GM19240 (cell line): ENCODE data around the gene SMPD4.
"Not testable (repeated sequence)": the region's sequence is repeated elsewhere in the genome, so short reads cannot be mapped to it uniquely, and the experiment has no call there.

ENCODE experiments used
- DNase-seq: peaks from one replicate; pipeline ENCODE4 v3.0.0; 2011; ENCODE audit warnings: low spot score; ENCODE audit not compliant: insufficient read length

Gene SMPD4

DNA sequence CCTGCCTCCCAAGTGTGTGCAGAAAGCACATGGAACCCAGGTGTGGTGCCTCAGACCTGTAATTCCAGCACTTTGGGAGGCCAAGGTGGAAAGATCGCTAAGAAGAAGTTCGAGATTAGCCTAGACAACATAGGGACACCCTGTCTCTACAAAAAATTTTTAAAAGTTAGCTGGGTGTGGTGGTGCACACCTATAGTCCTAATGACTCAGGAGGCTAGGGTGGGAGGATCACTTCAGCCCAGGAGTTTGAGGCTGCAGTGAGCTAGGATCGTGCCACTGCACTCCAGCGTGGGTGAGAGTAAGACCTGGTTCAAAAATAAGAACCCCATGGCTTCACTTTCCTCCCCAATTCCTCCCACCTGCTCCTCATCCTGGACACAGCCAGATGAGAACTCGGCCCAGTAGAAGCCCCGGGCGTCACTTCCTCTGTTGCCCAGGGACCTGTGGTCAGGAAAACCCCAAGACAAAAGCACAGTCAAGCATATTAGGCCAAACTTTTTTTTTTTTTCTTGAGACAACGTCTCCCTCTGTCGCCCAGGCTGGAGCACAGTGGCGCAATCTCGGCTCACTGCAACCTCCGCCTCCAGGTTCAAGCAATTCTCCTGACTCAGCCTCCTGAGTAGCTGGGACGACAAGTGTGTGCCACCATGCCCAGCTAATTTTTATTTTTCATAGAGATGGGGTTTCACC is 23.4 kb downstream of the SMPD4 start:
- DNase-seq, result not testable (repeated sequence)

DNA sequence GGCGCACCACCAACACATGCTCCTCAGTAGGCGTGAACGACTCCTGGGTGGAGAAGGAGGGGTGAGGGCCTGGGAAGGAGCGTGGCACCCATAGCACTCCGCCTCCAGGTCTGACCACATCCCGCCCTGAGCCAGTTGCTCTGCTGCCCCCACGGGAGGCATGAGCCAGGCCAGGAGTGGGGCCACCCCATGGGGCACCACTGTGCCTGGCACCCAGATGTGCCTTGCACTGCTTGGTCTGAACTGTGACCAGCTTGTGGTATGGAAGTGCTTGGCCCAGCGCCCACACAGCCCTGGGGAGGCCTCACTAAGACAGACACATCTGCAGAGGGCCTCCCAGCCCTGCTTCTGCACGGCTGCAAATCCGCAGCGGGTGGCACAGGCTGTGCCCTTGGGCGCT is 24.0 kb downstream of the SMPD4 start:
- DNase-seq, result not testable (repeated sequence)

DNA sequence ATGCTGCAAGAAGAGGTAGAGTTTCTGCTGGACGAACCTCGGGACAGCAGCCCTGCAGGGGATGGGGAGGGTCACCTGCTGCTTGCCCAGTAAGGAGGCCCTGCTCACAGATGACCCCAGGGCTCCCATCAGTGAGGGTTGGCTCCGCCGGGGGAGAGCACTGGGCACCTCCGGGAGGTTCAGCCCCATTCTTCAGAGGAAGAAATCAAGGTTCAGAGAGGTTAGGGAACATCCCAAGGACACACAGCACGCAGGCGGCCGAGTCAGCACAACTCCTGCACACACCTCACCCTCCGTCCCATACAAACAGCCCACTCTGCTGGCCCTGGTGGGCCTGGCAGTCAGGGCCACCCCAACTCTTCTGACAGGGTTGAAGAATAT is 24.8 kb downstream of the SMPD4 start:
- no peak for DNase-seq

DNA sequence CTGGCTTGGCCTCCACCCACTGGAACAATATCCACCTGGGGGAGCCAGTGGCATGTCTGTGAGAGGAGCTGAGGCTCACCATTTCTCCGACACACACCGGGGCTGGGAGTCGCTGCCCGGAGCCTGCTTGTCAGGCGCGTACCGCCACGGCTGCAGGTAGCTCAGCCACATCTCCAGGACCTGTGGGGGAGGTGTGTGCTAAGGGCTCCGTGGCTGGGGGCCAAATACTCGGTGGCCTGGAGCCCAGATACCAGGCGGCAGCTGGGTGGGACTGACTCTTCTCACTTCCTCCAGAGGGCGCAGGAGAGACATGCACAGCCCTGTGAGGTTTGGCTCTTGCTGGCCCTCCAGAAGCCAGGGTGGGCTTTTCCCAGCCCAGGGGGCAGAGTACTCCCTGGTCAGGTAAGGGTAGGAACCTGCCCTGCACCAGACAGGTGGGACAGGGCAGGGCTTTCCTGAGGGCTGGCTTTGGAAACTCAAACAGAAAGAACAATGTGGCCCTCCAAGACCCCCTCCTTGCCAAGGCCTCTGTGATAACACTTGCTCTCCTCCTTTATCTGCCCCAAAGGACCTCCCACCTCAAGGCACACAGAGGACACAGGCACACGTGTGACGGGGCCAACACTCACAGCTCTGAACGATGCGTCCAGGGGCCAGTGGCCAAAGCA is 25.3 kb downstream of the SMPD4 start:
- DNase-seq, result not testable (repeated sequence)

DNA sequence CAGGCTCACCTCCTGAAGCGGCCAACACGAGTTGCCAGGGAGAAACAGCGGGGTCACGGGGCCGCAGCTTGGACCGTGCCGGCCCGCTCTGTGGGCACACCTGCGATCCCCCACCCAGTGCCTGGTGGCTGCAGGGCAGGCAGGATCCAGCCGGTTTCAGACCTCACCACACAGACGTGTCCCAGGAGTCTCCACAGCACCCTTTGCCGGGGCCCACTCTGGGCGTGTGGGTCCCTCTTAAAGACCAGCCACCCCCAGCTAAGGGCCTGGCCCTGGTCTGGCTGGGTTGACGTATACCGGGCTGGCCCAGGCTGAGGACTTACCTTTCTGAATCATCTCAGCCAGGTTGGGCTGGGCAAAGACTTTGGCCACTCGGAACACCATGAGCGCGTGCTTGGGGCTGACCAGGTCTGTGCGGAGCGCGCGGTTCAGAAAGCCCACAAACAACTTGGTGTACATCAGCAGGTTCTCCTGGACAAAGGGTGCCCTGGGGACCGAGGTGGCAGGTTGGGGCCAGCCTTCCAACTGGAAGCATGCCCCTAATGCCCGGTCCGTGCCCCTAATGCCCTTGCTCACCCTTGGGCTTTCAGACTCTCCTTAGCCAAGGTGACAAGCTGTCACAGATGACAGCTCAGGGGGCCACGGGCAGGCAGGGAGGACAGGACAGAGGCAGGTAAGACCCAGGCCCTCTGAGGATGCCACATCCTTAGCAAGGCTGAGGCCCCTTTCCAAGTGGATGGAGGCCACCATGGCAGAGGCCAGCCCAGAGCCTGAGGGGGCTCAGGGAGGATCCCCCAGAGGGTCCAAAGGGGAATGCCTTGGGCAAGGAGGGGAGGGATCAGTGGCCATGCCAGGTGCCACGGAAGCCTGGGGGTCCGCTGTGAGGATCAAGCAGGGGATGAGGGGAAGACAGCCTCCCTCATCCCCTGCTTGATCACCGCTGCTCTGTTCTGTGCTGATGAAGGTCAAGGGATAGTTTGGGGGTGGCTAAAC is 26.3 kb downstream of the SMPD4 start:
- DNase-seq, result no peak

DNA sequence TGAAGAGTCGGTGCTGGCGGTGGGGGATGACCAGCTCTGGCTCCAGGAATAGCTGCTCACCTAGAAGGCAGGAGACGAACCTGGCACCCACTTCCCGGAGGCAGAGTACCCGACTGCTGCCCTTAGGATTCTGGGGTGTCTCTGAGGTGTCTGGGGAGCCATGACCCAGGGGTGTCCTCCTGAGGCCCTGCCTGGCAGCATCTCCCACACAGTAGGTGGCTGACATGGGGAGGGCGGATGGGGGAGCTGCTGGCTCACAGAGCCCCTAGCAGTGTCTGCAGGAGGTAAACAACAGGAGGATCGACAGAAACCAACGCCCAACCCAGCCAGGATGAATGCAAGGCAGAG is 27.0 kb downstream of the SMPD4 start:
- DNase-seq, result not testable (repeated sequence)

DNA sequence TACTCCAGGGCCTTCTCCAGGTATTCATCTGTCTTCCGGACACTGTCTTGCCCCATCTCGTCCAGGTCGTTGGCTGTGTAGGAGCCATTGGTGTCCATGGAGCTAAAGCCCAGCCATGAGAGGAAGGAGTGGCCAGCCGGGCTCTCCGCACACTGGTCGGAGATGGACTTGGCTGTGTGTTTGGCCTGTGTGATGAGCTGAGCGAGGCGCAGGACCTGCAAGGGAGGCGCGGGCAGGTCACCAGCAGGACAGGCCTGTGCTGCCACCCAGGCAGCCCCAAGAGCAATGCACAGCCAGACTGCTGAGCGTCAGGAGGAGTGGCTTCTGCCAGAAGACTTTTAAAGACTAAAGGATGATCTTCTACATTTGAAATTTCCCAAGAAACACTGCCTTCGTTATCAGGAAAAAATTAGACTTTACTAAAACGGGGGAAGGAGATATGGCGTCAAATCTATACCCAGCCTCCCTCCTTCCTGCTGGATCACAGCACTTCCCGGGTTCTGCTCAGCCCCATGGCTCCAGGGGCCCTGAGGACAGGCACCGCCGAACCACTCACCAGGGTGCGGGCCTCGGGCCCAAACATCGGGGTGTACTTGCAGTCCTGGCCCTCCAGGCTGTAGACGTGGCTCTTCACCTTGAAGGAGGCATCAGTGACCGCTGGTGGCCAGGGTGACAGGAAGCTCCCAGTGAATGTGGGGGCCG is 27.5 kb downstream of the SMPD4 start:
- DNase-seq, result not testable (repeated sequence)

DNA sequence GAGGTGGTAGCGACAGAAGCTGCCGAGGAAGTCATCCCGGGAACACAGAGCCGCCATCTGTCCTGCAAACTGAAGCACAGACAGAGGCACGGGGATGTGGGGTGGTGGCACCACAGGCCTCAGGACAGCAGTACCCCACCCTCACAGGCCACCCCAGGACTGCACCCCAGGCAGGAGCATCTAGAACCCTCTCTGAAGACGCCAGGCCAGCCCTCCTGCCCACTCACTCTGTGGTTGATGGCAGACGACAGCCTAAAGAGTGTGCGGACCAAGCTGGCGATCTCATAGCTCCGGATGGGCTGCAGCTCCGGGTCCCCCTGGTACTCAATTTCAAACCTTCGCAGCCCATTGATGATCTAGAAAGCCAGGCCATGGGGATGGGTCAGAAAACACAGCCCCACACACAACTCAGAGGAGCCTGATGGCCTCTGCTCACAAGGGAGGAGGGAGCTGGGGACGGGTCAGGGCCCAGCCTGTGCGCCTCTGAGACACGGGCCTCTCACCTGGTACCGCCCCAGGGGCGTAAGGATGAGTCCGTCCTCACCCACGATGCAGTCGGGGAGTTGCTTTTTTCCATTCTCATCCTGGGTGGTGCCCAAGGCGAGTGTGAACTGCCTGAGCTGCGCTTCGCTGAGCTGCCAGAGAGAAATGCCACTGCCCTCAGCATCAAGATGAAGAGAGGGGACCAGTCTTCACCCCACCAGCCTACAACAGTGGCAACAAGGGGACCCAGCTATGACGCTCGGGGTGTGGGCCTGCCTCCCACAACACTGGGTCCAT is 28.4 kb downstream of the SMPD4 start:
- DNase-seq, result no peak

DNA sequence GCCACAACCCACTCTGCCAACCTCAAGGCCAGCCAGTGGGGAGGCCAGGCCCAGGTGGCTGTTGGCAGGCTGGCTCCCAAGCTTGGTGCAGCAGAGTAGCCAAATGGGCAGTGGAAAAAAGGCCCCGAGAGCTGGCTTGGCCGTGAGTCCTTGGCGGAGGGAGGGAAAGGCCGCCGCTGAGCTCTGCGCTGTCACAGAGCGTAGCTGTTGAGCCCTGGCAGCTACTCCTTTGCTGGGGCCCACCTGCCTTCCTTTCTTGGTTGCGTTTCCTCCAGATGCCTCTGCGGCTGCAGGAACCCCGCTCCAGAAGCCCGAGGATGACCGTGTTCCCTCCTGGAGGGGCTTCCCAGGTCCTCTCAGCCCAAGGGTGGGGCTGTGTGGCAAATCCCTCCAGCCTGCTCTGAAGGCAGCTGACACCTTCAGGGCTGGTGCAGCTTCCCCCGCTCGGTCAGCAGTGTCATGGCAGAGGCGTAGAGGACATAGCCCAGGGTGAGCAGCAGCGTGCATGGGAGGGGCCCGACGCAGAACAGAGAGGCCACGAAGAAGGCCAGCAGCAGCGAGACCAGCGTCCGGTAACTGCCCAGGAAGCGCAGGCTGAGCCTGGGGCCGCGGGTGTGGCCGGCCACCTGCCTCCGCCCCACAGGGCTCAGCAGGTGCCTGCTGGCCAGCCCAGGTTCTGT is 29.1 kb downstream of the SMPD4 start:
- DNase-seq, result not testable (repeated sequence)

DNA sequence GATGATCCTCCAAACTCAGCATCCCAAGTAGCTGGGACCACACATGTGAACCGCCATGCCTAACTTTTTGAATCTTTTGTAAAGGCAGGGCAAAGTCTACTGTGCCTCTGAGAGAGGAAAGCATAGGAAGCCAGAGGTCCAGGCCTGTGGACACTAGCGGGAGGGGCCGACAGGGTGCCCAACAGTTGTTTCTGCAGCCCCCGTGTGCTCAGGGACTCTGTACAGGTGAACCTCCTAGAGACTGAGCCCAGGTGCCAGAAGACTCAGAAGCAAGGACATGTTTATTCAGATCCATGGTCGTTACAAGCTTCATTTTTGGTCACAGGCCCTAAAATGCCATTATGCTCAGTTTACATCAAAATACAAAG is 30.3 kb downstream of the SMPD4 start:
- DNase-seq, result not testable (repeated sequence)

DNA sequence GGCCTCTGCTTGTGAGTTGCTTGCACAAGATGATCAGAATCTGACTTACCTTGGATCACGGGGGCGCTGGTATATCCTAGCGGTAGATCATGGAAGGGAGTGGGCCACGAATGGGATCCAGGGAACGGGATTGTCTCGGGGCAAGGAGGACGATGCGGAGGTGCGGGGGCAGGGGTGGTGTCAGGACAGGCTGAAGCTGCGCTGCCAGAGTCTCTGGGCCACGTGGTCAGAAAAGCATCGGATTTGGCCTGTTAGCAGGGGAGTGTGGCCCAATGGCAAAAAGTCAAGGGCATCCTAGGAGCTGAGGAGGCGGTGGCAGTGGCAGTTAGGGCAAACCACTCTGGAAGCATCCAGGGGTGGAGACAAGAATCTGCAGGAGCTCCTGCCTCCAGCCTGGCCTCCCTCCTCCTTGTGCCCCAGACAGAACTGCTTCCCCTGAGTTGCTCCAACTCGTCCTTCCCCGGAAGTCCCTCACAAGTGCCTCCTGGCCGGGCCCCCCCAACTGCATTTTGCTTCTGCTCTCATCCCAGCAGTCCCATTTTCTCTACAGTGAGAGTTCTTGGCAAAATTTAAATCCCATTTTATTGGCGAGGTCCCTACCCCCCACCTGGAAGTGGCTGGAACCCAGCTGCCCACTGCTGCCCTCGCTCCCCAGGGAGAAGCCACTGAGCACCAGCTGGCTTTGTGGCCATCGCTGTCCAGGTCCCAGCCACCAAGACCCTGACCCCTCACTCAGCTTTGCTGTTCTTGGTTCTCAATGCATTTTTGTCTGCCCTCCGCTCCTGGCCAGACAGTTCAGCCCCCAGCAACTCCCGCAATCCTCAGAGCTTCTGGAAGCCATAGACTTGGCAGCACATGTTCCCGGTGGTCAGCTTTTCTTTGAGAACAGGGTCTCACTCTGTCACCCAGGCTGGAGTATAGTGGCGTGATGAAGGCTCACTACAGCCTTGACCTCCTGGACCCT is 30.9 kb downstream of the SMPD4 start:
- DNase-seq, result no peak

DNA sequence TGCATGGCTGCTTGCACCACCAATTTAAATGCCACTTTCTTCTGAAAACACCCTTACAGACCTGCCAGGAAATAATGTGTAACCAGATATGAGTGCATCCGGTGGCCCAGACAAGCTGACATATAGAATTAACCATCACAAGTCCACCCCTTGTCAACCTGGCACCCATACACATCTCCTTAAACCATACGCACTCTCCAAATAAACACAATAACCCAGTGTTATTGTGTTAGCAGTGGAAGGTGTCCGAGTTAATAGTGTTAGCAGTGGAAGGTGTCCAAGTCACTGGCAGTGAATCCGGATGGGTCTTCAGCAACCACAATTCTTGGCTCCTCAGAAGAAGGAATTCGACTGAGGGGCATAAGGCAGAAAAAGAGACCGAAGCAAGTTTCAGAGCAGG is 32.9 kb downstream of the SMPD4 start:
- not testable (repeated sequence) for DNase-seq

DNA sequence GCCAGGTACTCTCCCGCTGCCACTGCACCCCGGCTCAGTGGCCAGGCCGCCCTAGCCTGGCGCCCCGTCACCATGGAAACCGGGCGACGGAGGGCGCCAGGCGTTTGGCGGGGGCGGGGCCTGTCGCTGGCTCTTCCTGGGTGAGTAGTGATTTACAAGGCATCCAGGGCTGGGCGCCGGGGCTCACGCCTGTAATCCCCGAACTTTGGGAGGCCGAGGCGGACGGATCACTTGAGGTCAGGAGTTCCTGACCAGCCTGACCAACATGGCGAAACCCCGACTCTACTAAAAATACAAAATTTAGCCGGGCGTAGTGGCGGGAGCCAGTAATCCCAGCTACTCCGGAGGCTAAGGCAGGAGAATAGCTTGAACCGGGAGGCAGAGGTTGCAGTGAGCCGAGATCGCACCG is 36.4 kb downstream of the SMPD4 start, which contains the start of gene CCDC74B:
Gene CCDC74B (minus strand): TSS at position 107 of the 409 bp plus-strand sequence. CDS start 116 bp downstream, outside the sequence.
- not testable (repeated sequence) for DNase-seq

DNA sequence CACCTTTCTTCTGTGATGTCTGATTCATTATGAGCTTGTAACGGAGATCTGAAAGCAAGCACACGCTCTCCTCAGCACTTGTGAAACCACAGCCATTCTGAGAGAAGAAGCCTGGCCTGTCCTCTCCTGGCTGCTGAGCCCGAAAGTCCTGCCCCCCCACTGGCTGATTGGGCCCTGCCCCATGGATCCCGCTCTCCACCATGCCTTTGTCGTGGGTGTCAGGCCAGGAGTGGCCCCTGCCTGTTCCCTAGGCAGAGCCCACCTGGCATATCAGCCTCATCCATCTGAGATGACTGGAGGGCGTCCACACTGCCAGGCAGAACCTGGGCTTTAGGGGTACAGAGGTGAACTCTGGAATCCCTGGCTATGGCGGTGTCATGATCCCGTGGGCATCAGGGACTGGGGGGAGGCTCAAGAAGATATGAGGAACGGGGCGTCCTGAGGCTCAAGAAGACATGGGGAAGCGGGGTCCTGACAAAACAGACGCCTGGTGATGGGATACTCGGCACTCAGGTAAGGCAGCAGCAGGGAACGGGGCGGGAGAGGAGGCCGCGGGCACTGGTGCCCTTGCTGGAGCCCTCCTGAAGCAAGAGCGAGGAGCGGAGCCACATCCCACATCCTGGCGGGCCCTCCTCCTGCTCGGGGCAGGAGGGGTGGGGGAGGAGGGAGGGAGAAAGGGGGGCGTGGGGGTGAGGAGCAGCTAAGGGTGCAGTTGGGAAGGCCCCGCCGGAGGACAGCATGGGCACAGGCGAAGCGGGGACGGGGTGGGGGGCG is 37.9 kb downstream of the SMPD4 start:
- DNase-seq, result not testable (repeated sequence)

DNA sequence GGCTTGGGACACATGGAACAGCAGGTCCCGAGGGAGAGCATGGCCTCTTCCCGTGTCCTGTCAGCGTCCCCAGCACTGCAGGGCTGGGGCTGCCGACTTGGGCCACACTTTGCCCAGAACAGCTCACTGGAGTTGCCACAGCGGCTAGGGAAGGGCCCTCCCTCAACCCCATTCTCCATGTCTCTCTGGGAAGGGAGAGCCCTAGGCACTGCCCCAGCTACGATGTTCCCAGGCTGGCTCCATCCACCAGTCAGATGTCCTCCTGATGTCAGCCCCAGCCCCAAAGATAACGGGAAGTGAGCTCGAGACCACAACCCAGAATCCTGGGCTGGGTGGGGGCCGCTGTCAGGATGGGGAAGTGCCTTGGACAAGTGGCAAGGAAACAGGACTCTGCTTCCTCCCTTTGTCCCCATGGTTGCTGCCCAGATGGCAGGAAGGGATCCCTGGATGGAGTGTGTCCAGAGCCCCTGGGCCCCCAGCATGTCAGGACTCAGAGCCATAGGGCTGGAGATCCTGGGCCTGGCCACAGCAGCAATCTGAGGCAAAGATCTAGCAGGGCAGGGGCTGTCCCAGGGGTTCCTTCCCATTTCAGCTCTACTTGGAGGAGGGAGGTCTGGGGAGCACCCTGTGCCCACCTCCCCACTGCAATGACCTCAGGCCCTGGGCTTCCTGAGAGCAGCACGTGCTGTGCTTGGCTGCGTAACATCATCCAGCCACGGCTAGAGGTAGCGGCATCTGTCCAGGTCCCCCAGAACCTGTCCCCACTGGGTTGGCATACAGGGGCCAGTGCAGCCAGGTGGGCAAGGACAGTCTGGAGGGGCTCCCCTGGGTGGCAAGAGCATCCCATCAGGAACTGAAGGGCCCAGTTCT is 38.8 kb downstream of the SMPD4 start:
- not testable (repeated sequence) for DNase-seq

DNA sequence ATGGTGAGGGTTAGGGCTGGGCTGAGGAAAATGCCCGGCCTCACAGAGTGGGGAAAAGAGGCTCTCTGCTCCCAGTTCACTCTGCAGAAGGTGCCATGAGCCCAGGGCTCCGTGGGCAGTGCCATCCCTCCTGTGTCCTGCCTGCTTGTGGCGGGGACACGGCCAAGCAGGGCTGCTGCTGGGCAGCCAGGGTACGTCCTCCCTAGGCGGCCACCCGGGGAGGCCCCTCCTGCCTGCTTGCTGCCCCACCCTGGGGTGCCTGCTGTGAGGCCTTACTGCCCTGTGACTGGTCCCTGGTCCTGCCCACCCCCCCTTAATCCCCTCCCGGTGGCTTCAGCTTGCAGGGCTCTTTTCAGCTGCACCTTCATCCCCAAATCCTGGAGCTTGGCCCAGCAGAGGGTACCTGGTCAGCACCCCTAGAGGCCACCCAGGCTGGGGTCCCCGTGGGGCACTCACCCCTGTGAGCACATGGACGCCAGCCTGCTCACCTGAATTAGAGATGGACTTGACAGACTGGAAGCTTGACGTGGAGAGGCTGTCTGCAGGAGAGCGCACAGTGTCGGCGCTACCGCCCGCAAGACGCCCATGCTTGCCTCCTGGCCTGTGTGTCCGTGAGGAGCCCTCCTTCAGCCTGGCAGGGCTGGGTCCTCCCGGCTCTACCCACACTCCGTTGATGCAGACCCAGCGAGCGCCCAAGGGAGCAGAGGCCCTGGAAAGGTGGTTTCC is 39.6 kb downstream of the SMPD4 start:
- DNase-seq, result not testable (repeated sequence)
